Measurements from ENCODE around the gene ZDHHC11.

- TF ChIP-seq CTCF (IDR thresholded peaks at IDR 0.05) (no peak), POLR2A (IDR thresholded peaks at IDR 0.05; ENCODE audit: low read depth) (no peak), EP300 (IDR thresholded peaks at IDR 0.05) (no peak)
Measured at GRCh38 chr5:876398-877365, 25.9 kb upstream of the ZDHHC11 start.

Data from esophagus muscularis mucosa (tissue), 4 donors.